Activated naive CD8-positive, alpha-beta T cell treated with anti-CD3 and anti-CD28 coated beads, Interleukin-2, amount 50 U/mL, for 16 hours (primary cell): Measurements from ENCODE around the gene SEL1L2.

ENCODE experiments used
- DNase-seq: peaks from one replicate; pipeline ENCODE4 v3.0.0-alpha.2; 2020; ENCODE audit warnings: low read depth, low spot score

Gene SEL1L2

DNA sequence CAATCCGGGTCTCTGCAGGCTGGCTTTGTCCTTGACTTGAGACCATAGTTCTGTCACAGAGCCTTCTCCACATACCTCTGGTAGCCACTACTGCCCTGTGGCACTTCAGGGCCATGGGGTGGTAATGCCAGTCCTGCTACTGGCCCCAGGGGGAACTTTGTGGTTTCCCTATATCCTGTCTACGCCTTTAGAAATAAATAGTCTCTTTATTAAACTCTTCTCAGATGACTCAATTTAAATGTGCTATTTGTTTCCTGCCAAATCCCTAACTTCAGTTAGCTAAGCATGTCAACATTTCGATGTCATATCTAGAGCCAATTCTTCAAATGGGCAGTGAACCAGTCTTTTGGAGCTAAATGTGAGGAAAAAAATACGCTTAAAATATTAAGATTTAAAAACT is 60.1 kb downstream of the SEL1L2 start:
- no peak for DNase-seq

DNA sequence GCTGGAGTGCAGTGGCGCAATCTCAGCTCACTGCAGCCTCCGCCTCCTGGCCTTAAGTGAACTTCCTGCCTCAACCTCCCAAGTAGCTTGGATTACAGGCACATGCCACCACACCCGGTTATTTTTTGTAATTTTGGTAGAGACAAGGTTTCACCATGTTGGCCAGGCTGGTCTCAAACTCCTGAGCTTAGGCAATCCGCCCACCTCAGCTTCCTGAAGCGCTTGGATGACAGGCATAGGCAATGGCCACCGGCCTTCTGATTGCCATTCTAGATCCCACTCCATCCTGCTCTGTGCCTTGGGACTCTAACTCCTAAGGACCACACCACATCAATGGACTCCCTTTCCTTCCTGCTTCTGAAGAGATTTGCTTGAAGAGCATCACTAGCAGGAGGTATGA is 60.6 kb downstream of the SEL1L2 start:
- no peak for DNase-seq

DNA sequence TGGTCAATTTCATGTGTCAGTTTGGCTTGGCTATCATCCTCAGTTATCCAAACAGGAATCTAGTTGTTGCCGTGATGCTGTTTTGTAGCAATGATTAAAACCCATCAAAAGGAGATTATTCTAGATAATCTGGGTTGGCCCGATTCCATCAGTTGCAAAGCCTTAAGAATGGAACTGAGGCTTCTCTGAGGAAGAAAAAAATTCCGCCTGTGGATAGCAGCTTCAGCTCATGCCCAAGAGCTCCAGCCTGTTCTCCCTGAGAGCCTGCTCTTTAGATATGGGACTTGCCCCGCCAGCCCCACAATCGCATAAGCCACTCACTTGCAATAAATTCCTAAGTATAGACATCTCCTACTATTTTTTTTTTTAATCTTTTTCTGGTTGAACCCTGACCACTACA is 61.5 kb downstream of the SEL1L2 start:
- DNase-seq = no peak

DNA sequence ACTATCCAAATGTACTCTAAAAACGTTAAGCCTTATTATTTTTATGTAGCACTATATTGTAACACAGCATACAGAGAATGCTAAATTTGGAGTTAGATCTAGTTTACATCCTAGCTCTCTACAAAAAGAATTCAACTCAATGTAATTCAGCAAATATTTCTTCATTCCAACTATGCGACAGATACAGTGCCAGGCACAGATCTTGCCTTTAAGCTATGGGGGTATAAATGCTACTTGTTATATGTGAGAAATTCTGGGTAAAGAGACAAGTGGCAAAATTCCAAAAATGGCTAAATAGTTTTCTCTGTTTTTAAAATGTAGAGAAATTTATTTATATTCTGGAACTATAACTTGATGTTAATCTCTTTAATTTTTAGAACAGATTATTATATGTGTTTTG is 63.2 kb downstream of the SEL1L2 start:
- no peak for DNase-seq

DNA sequence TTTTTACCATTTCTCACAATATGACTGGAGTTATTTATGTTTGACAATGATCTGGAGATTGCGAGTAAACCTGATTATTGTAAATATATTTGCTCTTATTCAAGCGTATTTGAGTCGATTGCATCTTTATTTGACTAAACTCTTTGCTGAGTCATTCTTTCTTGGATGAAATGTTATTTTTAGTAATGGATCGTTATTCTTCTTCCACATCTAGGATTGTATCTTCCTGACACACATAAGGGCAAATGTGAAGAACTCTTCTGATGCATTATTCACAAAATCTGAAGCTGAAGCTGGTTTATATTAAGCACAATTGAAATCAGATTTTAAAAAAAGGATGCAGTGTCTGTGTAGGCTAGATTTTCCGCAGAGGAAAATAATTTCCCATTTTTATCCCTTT is 68.2 kb downstream of the SEL1L2 start:
- no peak for DNase-seq

DNA sequence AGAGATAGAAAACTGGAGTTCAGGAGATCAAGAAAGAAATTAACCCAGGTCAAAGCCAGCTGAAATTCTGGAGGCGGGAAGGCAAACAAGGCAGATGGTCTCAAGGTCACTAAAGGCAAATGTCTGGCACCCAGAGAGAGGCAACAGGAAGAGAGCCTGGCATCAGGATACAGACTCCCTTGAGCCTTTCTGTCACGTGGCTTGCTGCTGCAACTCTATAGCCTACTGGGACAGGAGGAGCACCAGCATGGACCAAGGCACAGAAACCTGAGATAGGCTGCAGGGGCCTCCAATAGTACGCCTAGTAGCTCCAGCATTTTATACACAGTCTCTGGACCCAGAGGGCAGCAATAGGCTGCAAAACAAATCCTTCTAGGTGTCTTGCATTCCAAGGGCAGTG is 75.1 kb downstream of the SEL1L2 start:
- no peak for DNase-seq

DNA sequence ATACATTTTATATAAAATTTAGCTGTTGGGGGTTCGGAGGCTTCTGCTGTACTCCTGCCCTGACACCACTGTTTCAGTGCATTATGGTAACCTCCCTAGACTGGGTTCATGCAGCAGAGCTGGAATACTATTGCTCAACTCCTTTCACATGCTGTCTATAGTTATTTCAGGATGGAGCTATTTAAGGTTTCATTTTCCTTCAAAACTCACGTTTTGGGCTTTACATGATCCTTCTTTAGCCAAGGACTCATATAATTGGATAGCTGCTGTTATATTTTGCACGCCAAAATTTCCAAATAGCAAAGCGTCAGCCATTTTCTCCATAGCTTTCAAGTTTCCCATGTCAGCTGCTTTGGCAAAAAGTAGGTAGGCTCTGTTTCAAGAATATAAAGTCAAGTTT is 76.8 kb downstream of the SEL1L2 start:
- no peak for DNase-seq

DNA sequence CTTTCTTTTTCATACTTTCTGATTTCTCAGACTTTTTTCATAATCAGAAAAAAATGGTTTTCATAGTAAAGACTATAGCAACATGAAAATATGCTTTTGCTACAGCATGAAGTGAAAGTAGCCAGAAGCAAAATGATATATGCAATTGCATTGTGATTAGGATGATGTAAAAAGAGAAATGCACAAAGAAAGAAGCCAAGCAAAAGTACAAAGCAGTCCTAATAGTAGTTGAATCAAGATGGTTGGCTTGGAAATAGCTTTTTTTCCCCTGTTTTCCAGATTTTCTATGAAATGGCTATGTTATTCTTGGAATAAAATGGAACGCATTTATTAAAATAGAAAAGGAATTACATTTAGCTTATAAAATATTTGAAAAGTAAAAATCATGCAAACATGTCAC is 77.3 kb downstream of the SEL1L2 start:
- DNase-seq = no peak

DNA sequence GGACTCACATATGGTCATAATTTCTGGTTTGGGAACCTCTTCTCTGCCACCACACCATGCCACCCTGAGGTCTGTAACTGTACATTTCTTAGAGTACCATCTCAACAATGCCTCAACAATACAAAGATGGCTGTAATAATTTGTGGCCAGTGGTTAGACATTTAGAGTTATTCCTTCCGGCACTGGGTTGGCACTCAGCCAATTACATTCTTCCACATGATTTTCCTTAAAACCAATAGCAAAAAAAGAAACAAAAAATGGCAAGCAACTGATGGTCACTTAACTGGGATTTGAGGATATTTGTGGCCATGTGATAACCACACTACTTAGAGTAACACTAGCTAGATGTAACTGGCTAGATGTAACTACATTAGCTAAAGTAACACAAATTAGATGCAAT is 79.9 kb downstream of the SEL1L2 start:
- DNase-seq = no peak

DNA sequence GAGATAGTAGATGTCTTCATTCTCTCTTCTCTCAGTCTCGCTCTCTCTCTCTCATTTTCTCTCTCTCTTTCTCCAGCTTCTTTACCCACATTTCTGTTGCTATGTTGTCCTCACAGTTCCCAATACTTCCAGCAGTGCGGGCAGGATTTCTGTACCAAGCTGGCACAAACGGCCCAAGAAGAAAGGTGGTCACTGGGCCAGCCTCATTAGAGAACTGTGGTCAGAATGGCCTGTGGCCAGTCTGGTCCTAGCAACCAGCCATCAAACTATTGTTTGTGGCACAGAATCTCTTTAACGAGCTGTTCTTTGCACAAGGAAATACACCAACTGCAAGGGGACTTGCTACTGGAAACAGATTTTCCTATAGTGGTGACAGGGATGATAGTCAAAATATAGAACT is 81.3 kb downstream of the SEL1L2 start:
- DNase-seq = no peak

DNA sequence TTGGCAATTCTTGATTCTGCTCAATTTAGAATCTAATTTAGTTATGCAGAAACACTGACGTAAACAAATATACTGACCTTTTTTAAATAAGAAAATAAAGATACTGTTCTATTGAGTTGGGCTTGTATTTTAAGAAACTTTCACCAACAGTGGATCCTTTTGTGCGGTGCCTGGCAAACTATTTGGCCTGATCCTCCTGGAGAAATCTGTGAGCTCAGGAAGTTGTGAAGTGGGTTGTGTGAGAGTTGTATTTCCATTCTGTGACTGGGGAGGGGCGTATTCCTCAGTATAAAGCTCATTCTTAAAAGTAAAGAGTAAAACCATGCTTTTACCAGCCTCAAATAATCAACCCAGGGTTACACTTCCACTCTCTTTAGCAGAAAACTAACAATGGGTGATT is 85.6 kb downstream of the SEL1L2 start:
- no peak for DNase-seq

DNA sequence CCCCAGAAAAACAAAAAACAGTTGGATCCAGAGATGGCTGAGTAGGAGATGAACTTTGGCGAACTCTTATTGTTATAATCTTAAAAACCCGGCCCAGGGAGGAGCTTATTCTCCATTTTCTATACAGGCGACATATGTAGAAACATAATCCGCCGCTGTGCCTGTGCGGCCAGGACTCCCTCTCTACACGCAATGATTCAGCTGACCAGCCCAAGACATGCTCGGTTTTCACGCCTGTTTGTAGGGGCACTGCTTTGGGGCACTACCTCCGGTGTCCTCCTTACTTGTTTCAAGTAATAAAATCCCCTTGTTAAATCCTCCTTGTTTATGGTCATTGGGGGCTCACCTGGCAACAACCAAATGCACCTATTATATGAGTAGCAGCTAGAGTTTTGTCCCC is 89.9 kb downstream of the SEL1L2 start:
- no peak for DNase-seq

DNA sequence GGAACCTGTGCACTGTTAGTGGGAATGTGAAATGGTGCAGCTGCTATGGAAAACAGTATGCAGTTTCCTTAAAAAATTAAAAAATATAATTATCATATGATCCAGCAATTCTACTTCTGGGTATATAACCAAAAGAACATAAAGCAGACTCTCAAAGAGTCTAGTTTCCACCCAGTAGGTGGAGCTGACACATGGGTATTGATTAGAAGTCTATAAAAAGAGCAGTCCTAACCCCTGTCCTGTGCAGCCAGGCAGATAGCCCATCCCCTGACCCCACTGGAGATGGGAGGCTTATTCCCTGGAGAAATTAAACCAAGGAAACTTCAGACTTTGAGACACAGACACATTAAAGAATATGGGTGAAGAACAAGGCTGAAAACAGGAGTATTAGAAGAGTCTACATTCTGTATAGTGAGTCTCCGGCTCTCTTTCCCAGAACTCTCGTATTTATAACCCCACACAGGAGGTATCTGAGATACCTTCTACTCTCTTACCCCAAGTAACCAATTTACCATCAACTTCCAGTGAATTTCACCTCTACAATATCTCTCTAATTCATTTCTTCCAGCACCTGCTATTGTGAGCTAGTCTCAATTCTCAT is 92.3 kb downstream of the SEL1L2 start:
- DNase-seq = no peak

DNA sequence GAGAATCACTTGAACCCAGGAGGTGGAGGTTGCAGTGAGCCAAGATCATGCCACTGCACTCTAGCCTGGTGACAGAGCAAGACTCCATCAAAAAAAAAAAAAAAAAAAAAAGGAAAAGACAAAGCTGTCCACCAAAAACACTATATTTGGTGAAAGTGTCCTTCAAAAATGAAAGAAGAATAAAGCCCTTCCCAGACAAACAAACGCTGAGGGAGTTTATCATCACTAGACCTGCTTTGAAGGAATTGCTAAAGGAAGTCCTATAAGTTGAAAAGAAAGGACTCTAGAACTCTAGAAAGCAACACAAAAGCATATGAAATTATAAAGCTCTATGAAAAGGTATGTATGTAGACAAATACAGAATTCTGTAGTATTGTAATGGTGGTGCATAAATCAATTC is 98.8 kb downstream of the SEL1L2 start:
- DNase-seq = no peak

DNA sequence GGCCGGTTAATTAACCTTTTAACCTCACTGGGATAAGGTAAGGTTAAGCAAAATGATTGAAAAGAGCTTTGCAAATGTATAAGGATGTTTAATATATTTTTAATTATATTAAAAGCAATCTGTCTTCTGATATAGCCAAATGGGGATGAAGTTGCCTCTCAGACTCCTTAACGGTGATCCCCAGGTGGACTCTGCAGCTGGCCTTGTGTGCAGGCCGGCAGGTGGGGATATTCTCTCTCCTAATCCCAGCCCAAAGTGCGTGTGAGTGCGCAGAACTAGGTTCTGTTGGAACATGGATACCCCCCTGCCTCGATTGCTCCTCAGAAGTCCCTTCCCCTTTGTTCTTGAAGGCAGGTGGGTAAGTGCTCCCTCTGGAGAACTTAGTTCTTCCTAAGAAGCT is 105.6 kb downstream of the SEL1L2 start:
- no peak for DNase-seq

DNA sequence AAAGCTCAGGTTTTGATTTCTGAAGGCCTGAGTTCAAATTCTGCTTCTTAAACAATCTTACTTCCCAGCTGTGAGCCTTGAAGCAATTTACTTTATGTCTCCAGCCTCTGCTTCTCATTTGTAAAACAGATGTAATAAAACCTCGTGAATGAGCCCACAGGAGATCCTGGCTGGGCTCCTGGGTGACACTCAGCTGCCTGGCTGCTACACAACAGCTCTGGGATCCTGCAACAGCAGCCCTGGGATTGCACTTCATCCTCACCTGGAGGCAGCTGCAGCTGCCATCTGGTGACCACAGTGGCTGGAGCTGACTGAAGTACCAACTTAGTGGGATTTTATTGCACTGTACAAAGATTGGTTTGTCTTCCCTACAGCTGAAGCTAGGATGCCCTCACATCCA is 107.0 kb downstream of the SEL1L2 start:
- DNase-seq = no peak

DNA sequence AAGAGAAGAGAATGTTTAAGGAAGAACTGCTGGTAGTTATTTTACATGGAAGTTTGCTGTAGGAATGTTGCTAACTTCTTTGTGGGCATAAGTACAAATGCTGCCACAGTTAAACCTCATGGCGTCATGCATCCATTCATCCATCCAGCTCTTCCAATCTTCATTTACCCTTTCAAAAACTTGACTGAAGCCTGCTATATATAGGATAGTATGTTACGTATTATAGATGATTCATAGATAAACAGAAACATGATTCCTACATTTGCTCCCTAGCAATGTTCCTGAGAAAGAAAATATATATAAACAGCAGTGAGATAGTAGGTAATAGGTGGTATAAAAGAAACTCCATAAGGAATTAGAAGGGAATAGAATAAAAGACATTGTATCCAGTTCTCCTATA is 111.8 kb downstream of the SEL1L2 start:
- DNase-seq = no peak

DNA sequence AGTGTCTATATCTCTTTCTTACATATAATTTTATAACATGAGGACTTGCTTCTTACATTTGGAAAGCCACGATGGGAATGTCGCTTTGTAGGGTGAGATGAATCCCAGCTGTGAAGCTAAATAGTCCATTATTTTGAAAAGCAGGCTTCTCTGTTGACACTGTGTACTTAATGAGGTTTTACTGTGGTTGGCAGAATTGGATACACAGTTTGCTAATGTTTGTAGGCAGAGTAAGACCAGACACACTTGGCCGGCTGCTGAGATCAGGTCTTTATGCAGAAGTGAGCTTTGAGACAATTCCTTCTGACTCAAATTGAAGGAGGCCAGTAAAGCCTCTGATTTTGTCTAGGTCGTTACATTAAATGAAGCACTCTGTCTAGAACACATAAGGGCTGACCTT is 112.6 kb downstream of the SEL1L2 start:
- DNase-seq = no peak

DNA sequence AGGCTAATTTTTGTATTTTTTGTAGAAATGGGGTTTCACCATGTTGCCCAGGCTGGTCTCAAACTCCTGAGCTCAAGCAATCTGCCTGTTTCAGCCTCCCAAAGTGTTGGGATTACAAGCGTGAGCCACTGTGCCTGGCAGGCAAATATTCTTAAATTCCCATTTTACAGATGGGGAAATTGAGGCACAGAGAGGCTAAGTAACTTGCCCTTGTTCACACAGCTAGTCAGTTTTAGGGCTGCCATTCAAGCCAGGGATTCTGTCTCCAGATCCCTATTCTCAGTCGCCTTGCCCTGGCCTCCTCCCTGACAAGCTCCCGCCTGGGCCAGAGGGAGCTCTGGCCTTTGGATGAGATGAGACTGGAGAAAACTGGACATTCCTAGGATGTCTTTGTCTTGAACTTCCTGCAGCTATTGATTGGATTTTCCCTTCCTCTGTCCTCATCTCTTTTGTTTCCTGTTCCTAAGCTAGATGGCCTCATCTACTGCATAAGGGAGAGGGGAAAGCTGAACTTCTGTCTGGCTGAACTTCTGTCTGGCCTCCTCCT is 115.1 kb downstream of the SEL1L2 start:
- DNase-seq = no peak

DNA sequence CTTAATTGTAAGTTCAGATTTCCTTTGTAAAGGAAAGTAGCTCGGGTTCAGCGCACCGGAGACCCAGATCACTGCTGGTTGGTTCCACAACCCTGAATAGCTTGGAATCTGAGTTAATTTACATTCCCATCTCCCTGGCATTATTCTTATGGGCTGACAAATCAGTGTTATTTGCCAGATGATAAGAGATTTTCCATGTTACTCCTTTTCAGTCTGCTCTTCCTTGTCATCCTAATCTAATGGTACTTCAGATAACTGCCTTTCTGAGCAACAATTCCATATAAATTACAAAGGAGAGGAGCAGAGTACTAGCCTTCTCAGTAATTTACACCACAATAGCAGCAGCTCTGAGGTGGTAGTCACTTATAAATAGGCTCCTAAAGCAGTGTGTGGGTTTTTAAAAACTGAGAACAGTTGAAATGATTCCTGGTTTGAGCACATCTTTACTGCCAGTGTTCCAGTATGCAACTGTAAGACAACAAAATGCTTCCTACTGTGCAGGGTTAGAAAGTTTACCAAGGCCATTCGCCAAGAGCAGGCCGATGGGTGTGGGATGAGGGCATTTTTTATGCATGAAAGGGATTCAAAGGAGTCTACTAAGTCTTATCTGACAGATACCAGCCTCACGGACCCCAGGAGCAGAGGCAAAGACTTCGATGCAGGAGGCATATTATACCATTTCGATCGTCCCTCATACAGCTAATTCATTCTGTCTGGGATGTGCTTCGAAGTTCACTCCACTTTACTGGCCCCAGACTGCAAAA is 115.8 kb downstream of the SEL1L2 start:
- DNase-seq = no peak

DNA sequence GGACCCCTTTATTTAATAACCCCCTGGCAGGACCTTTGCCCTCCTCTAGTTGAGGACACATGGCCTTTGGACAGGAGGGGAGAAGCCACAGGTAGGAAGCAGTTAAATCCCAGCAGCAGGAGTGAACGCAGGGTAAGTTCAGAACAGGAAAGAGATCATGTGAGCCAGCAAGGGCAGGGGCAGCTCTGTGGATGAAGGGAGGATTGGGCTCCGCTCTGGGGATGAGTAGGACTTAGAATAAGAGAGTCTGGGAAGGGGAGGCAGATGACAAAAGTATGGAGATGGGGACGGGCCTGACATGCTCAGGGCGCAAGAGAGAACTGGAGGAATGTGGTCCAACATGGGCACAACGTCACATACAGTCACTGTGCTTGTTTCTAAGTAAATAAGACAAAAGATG is 116.6 kb downstream of the SEL1L2 start:
- DNase-seq = no peak

DNA sequence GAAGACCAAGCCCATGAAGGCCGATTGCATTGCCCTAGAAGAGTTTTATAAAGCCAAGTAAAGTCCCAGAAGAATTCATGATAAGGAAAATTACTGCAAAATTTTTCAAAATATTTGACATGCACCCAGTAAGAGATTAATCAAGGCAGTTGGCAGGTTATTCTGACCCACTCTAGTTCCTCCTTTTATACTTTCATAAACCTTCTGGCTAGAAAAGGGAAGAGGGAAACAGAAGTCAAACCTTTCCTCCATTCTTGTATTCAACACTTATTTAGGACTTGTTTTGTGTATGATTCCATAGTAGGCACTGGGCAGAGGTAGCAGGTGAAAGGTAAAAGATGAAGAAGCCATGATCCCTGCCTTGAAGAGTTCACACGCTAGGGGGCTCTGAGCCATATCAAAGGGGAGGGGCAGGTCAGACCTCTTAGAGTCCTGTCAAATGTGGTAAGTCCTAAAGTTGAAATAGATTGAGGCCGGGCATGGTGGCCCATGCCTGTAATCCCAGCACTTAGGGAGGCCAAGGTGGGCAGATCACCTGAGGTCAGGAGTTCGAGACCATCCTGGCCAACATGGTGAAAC is 120.2 kb downstream of the SEL1L2 start:
- no peak for DNase-seq

DNA sequence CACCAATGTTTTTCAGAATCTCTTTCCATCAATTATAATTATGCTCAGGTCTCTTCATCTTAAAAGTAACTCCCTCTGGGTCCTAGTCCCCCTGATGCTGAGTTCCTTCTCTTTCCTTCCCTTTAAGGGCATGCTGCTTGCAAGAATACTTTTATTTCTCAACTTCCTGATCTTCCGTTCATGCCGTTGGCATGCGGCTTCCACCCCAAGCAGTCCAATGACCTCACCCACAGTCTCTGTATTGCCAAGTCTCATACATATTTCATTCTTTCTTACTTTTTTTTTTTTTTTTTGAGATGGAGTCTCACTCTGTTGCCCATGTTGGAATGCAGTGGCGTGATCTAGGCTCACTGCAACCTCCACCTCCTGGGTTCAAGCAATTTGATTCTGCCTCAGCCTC is 122.1 kb downstream of the SEL1L2 start:
- DNase-seq = no peak
